Activated CD8-positive, alpha-beta T cell treated with anti-CD3 and anti-CD28 coated beads, Interleukin-2, amount 10 ng/mL, durations not matched to agents 7 days and 5 days (primary cell): ENCODE data around the gene FARSA. TPM values are rescaled to one million over a fixed set of nuclear protein-coding genes. Genes with fewer than 3 reads are reported as not detected.
A peak's percentile ranks its signal among the peaks of the same experiment; 100 is the strongest.
"Not testable (repeated sequence)": the region's sequence is repeated elsewhere in the genome, so short reads cannot be mapped to it uniquely, and the experiment has no call there.

Source experiments
- ATAC-seq: fragments of 150-1000 bp; cut with Tn5 transposase; one replicate; pipeline ENCODE4 v1.10.0; 2021; ENCODE audit warnings: moderate library complexity
- CTCF ChIA-PET: fragments of 350-600 bp; sonication (Branson Sonifier 250); formaldehyde crosslinking; loops from one replicate; lab custom pipeline; 2021; ENCODE audit warnings: antibody characterized with exemption; lab: Charles Lee
- POLR2A ChIA-PET: fragments of 350-600 bp; sonication (Branson Sonifier 250); formaldehyde crosslinking; loops from one replicate; lab custom pipeline; 2021; ENCODE audit warnings: antibody characterized with exemption; lab: Charles Lee
- DNase-seq: peaks from one replicate; pipeline ENCODE4 v3.0.0-alpha.2; 2020
- H3K27ac Mint-ChIP-seq: one replicate; pipeline ENCODE4 v1.8.0; 2021; ENCODE audit warnings: mild to moderate bottlenecking, mixed read lengths
- H3K27me3 Mint-ChIP-seq: one replicate; pipeline ENCODE4 v1.8.0; 2021; ENCODE audit warnings: low read depth, mixed read lengths
- H3K36me3 Mint-ChIP-seq: one replicate; pipeline ENCODE4 v1.8.0; 2021; ENCODE audit warnings: low read depth, mixed read lengths
- H3K4me1 Mint-ChIP-seq: one replicate; pipeline ENCODE4 v1.8.0; 2021; ENCODE audit warnings: low read depth, mixed read lengths
- H3K4me3 Mint-ChIP-seq: one replicate; pipeline ENCODE4 v1.8.0; 2021; ENCODE audit warnings: mild to moderate bottlenecking, mixed read lengths
- H3K9me3 Mint-ChIP-seq: one replicate; pipeline ENCODE4 v1.8.0; 2022; ENCODE audit warnings: mixed read lengths; ENCODE audit not compliant: insufficient read depth
- total RNA-seq, 2 experiments: library from RNA; stranded (reverse); gene quantifications; one replicate each; pipeline ENCODE4 v1.2.3, GENCODE V29; 2021

FARSA gene
- total RNA-seq, 2 experiments from 2014 or later = 98.8 to 106 TPM

DNA sequence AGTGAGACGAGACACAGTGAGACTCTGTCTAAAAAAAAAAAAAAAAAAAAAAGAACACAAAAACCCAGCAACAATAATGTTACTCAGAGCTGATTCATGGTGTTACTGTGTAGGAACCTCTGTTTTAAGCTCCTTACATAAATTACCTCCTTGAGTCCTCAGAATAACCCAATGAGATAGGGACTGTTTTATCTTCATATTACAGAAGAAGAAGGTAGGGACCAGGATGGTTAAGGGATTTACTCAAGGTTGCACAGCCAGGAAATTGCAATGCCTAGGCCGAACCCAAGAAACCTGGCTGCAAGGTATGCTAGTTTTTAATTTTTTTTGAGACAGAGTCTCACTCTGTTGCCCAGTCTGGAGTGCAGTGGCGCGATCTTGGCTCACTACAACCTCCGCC lies 34.4 kb upstream of the FARSA start:
- DNase-seq = no peak
- no peak overlapping the region for H3K4me3 Mint-ChIP-seq
- ChIA-PET POLR2A (interaction anchor here (0.6 to 0.7 kb wide), 2 partner anchors 85 to 878 kb away, joined by 3 to 4 read pairs; no protein-coding TSS in a partner anchor), CTCF (interaction anchor here (1.2 to 7.2 kb wide), 5 partner anchors 9 to 137 kb away, joined by 3 to 121 read pairs (median 6); partner anchors contain the start of gene KLF1)
- H3K9me3 Mint-ChIP-seq = no peaks in the 10 kb centered on the region
- peaks cover 7% of the 10 kb centered on the region for H3K4me1 Mint-ChIP-seq
- no peaks in the 10 kb centered on the region for H3K36me3 Mint-ChIP-seq
- H3K27ac Mint-ChIP-seq = no peak overlapping the region
- H3K27me3 Mint-ChIP-seq = no peaks in the 10 kb centered on the region
- no peak for ATAC-seq

GRCh38 chr19:12965812-12966135 lies 32.3 kb upstream of the FARSA start:
- ATAC-seq (no peak), DNase-seq (no peak)
- H3K9me3 Mint-ChIP-seq = no peaks in the 10 kb centered on the region
- no peak overlapping the region for H3K27ac Mint-ChIP-seq
- peaks cover 7% of the 10 kb centered on the region for H3K4me1 Mint-ChIP-seq
- CTCF ChIA-PET = interaction anchor here (0.6 to 7.2 kb wide), 81 partner anchors 9 to 783 kb away, joined by 3 to 121 read pairs (median 5); partner anchors contain the start of genes CALR, DNASE2, FARSA and GADD45GIP1
- no peaks in the 10 kb centered on the region for H3K27me3 Mint-ChIP-seq
- H3K36me3 Mint-ChIP-seq = no peaks in the 10 kb centered on the region
- H3K4me3 Mint-ChIP-seq = peak overlapping the region; percentile 91
- POLR2A ChIA-PET = interaction anchor here (0.6 to 1.1 kb wide), 7 partner anchors 20 to 128 kb away, joined by 3 to 5 read pairs (median 3); no protein-coding TSS in a partner anchor

GRCh38 chr19:12965017-12965811 lies 31.7 kb upstream of the FARSA start:
- H3K36me3 Mint-ChIP-seq = no peaks in the 10 kb centered on the region
- H3K4me3 Mint-ChIP-seq = peak overlapping the region; percentile 91
- H3K9me3 Mint-ChIP-seq = no peaks in the 10 kb centered on the region
- H3K27me3 Mint-ChIP-seq = no peaks in the 10 kb centered on the region
- ChIA-PET POLR2A (interaction anchor here (0.6 to 1.1 kb wide), 9 partner anchors 17 to 190 kb away, joined by 3 to 5 read pairs (median 3); no protein-coding TSS in a partner anchor), CTCF (interaction anchor here (0.6 to 7.2 kb wide), 84 partner anchors 9 to 784 kb away, joined by 3 to 121 read pairs (median 5); partner anchors contain the start of genes CALR, DNASE2, FARSA and GADD45GIP1)
- H3K27ac Mint-ChIP-seq = peak overlapping the region; percentile 96
- DNase-seq = peak; percentile 86
- peaks cover 7% of the 10 kb centered on the region for H3K4me1 Mint-ChIP-seq
- peak; percentile 98 for ATAC-seq

GRCh38 chr19:12959481-12959880 lies 26.0 kb upstream of the FARSA start:
- Mint-ChIP-seq H3K27ac (no peak overlapping the region), H3K36me3 (peaks cover 11% of the 10 kb centered on the region), H3K9me3 (no peaks in the 10 kb centered on the region), H3K4me3 (no peak overlapping the region), H3K27me3 (no peaks in the 10 kb centered on the region), H3K4me1 (peaks cover 24% of the 10 kb centered on the region)
- ChIA-PET POLR2A (no interaction called here), CTCF (no interaction called here)
- no peak for ATAC-seq
- DNase-seq = no peak

- not testable (repeated sequence) for H3K27me3 Mint-ChIP-seq, H3K9me3 Mint-ChIP-seq, DNase-seq
- ChIA-PET CTCF (interaction anchor here (5.1 kb wide), 1 partner anchor 8 kb away, joined by 53 read pairs; no protein-coding TSS in a partner anchor), POLR2A (interaction anchor here (2.0 kb wide), 1 partner anchor 11 kb away, joined by 7 read pairs; the partner anchor contains the start of gene RAD23A)
- Mint-ChIP-seq H3K27ac (peak overlapping the region; percentile 96), H3K4me3 (peak overlapping the region; percentile 88), H3K4me1 (peaks cover 39% of the 10 kb centered on the region), H3K36me3 (peaks cover 27% of the 10 kb centered on the region)
- ATAC-seq = peak; percentile 18
Measured at GRCh38 chr19:12957389-12957952, 24.0 kb upstream of the FARSA start.

- H3K9me3 Mint-ChIP-seq = no peaks in the 10 kb centered on the region
- H3K27ac Mint-ChIP-seq = peak within 1 kb of the TSS; percentile 96
- POLR2A ChIA-PET = interaction anchor here (0.7 to 2.0 kb wide), 3 partner anchors 10 to 307 kb away, joined by 3 to 7 read pairs (median 3); partner anchors contain the start of genes FARSA and RAD23A
- H3K4me1 Mint-ChIP-seq = peaks cover 42% of the 10 kb centered on the region
- ATAC-seq = peak; percentile 96
- H3K4me3 Mint-ChIP-seq = peak within 1 kb of the TSS; percentile 88
- CTCF ChIA-PET = interaction anchor here (1.1 to 5.1 kb wide), 5 partner anchors 9 to 104 kb away, joined by 3 to 53 read pairs (median 4); no protein-coding TSS in a partner anchor
- H3K36me3 Mint-ChIP-seq = peaks cover 31% of the 10 kb centered on the region
- DNase-seq = peak; percentile 86
- H3K27me3 Mint-ChIP-seq = no peaks in the 10 kb centered on the region
Measured at GRCh38 chr19:12956446-12957388, 23.2 kb upstream of the FARSA start, which contains the start of gene GADD45GIP1. TSS of gene GADD45GIP1 (minus strand) at chr19:12957223. CDS start at chr19:12957212, 11 bp downstream.

DNA sequence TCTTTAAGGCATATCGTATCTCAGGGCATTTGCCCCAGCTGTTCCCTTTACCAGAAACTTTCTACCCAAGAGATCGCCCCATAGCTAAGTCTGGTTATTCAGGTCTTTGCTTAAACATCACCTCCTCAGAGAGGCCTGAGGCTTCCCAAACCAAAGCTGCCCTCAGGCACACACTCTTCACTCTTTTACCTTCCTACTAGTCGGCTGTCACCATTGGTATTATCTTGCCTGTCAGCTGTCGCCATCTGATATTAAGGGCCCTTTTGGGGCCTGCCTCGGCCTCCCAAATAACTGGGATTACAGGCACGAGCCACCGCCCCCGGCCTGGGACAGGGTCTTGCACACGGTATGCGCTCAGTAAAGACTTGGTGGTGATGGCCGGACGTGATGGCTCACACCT lies 22.5 kb upstream of the FARSA start:
- ChIA-PET POLR2A (interaction anchor here (0.7 to 2.0 kb wide), 3 partner anchors 10 to 308 kb away, joined by 3 to 7 read pairs (median 3); partner anchors contain the start of genes FARSA and RAD23A), CTCF (interaction anchor here (1.1 to 5.1 kb wide), 5 partner anchors 9 to 105 kb away, joined by 3 to 53 read pairs (median 4); no protein-coding TSS in a partner anchor)
- no peaks in the 10 kb centered on the region for H3K27me3 Mint-ChIP-seq
- peaks cover 36% of the 10 kb centered on the region for H3K36me3 Mint-ChIP-seq
- no peaks in the 10 kb centered on the region for H3K9me3 Mint-ChIP-seq
- H3K4me1 Mint-ChIP-seq = peaks cover 49% of the 10 kb centered on the region
- peak overlapping the region; percentile 88 for H3K4me3 Mint-ChIP-seq
- DNase-seq (no peak), ATAC-seq (no peak)
- H3K27ac Mint-ChIP-seq = peak overlapping the region; percentile 70

GRCh38 chr19:12955575-12955974 lies 22.1 kb upstream of the FARSA start:
- ATAC-seq, H3K9me3 Mint-ChIP-seq, H3K27me3 Mint-ChIP-seq, DNase-seq: not testable (repeated sequence)
- ChIA-PET CTCF (interaction anchor here (1.3 to 5.1 kb wide), 4 partner anchors 10 to 105 kb away, joined by 3 to 53 read pairs (median 8); no protein-coding TSS in a partner anchor), POLR2A (interaction anchor here (0.7 to 2.0 kb wide), 3 partner anchors 9 to 1388 kb away, joined by 3 to 7 read pairs (median 3); partner anchors contain the start of genes FARSA and RAD23A)
- peak overlapping the region; percentile 88 for H3K4me3 Mint-ChIP-seq
- peaks cover 53% of the 10 kb centered on the region for H3K4me1 Mint-ChIP-seq
- peaks cover 40% of the 10 kb centered on the region for H3K36me3 Mint-ChIP-seq
- peak overlapping the region; percentile 70 for H3K27ac Mint-ChIP-seq

DNA sequence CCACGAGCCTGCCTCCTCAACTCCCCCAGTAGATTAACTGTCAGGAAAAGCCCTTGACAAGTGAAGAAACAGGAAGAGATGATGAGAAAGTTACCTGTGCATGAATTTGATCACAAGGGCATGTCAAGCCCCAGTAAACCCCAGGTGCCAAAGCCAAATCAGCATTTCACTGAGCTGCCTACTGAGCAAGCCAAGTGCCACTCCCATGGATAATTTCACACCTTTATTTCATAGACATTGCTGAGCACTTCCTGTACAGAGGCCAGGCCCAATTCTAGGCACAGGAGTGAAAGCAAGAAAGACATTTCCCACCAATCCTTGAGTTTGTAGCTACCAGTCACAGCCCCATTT lies 21.1 kb upstream of the FARSA start:
- Mint-ChIP-seq H3K36me3 (peaks cover 49% of the 10 kb centered on the region), H3K4me1 (peaks cover 60% of the 10 kb centered on the region), H3K9me3 (no peaks in the 10 kb centered on the region), H3K27me3 (no peaks in the 10 kb centered on the region), H3K4me3 (no peak overlapping the region), H3K27ac (peak overlapping the region; percentile 70)
- ATAC-seq = no peak
- ChIA-PET CTCF (interaction anchor here (0.7 to 5.1 kb wide), 5 partner anchors 8 to 69 kb away, joined by 3 to 53 read pairs (median 3); partner anchors contain the start of genes GCDH and RAD23A), POLR2A (interaction anchor here (0.6 kb wide), 1 partner anchor 26 kb away, joined by 3 read pairs; no protein-coding TSS in a partner anchor)
- DNase-seq = no peak
